ENCODE results near the gene RPH3AL. TPM values are rescaled to one million over a fixed set of nuclear protein-coding genes. Genes with fewer than 3 reads are reported as not detected.

RPH3AL gene
- total RNA-seq, 1 experiment from 2014 or later, result 3.0 TPM

DNA sequence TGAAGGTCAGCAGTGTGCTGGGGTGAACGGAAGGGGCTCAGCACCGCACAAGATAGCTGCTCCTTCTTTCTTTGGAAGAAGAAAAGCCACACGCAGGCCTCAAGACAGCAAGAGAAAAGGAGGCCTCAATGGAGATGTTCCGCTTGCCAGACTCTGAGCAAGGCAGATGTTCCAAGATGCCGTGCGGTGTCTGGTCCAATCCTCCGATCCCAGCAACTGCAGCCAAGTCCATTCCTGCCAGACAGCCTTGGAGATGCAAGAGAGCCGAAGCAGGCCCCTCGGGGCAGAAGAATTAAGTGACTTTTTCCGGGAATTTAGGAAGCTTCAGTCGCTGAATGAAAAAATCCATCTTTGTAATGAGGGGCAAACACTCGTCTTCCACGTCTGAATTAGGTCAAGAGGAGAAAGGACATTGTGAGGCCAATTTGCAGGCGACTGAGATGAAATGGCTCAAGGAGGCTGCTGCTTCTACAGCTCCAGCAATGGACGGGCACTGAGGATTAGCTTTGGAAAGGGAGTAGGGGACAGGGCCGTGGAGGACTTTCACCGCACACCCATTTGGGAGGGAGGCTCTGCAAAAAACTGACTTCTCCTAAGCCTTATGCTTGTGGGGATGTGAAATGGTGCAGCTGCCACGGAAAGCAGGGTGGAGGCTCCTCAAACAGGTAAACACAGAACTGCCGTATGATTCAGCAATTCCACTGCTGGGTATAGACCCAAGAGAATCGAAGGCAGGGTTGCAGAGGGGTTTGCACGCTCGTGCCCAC, 44.7 kb downstream of the RPH3AL start:
- Histone ChIP-seq H3K9me3 (ENCODE audit: control insufficient read depth, low read depth, low read length) (no peaks in the 10 kb centered on the region), H2BK20ac (ENCODE audit: low read depth, low read length, poor library complexity, severe bottlenecking) (no peak overlapping the region), H3K27ac (ENCODE audit: insufficient read length, low read depth, low read length) (no peak overlapping the region), H2AFZ (ENCODE audit: low read length) (no peak overlapping the region), H3K4me1 (ENCODE audit: insufficient read depth, low read length) (peaks cover 2% of the 10 kb centered on the region; the same call in 1 of the 2 replicates), H3K56ac (ENCODE audit: insufficient read length, low read depth, low read length) (no peak overlapping the region), H3K27me3 (ENCODE audit: insufficient read depth, low read length) (no peaks in the 10 kb centered on the region), H3K4me2 (ENCODE audit: insufficient read depth, insufficient read length, low read length) (no peak overlapping the region), H2BK120ac (ENCODE audit: low read depth, low read length, poor library complexity, severe bottlenecking) (no peak overlapping the region), H4K8ac (replicated peaks; ENCODE audit: insufficient read length, low read depth, low read length) (no peak overlapping the region), H3K18ac (ENCODE audit: insufficient read length, low read depth, low read length) (no peak overlapping the region), H3K79me1 (ENCODE audit: insufficient read depth, low read depth, low read length, poor library complexity, severe bottlenecking) (no peaks in the 10 kb centered on the region), H3K23ac (ENCODE audit: insufficient read length, low read depth, low read length) (no peak overlapping the region), H3K4ac (ENCODE audit: low read depth, low read length) (no peak overlapping the region), H2BK12ac (ENCODE audit: insufficient read length, low read depth, low read length) (no peak overlapping the region), H3K79me2 (ENCODE audit: insufficient read depth, low read length) (no peaks in the 10 kb centered on the region), H4K5ac (ENCODE audit: insufficient read length, low read depth, low read length) (no peak overlapping the region), H4K91ac (ENCODE audit: insufficient read length, low read depth, low read length) (no peak overlapping the region), H2BK5ac (ENCODE audit: insufficient read length, low read length) (no peak overlapping the region), H3T11ph (ENCODE audit: low read length) (no peak overlapping the region), H2AK5ac (ENCODE audit: insufficient read length, low read length) (no peak overlapping the region), H3K14ac (ENCODE audit: insufficient read depth, low read length) (no peak overlapping the region), H4K20me1 (ENCODE audit: control insufficient read depth, insufficient read depth, insufficient read length) (no peaks in the 10 kb centered on the region), H3K23me2 (ENCODE audit: insufficient read length, low read depth, low read length, poor library complexity, severe bottlenecking) (no peaks in the 10 kb centered on the region), H2BK15ac (ENCODE audit: low read depth, low read length) (no peak overlapping the region), H3K9ac (ENCODE audit: extremely low read depth, insufficient read length, low read length) (no peak overlapping the region)
- WGBS (ENCODE audit: extremely low coverage, insufficient read length, low lambda C conversion rate), result no CpG with 5 or more reads among the region's 22 CpGs
- peaks cover 22 to 36% of the 10 kb centered on the region in 2 experiments for H3K4me1 Mint-ChIP-seq
- H3K36me3 Mint-ChIP-seq (ENCODE audit: insufficient read depth in 1 of 3, low read depth in 3 of 3), result no peaks in the 10 kb centered on the region; a peak in 1 of 7 replicates
- no peak overlapping the region for H3K4me3 Mint-ChIP-seq
- peaks cover 7% of the 10 kb centered on the region for H3K27me3 Mint-ChIP-seq (ENCODE audit: low read depth)
- peak overlapping the region in 1 of 3 experiments; percentile 50; a peak in 1 of 7 replicates for H3K27ac Mint-ChIP-seq
- TF ChIP-seq, protein P1, sequence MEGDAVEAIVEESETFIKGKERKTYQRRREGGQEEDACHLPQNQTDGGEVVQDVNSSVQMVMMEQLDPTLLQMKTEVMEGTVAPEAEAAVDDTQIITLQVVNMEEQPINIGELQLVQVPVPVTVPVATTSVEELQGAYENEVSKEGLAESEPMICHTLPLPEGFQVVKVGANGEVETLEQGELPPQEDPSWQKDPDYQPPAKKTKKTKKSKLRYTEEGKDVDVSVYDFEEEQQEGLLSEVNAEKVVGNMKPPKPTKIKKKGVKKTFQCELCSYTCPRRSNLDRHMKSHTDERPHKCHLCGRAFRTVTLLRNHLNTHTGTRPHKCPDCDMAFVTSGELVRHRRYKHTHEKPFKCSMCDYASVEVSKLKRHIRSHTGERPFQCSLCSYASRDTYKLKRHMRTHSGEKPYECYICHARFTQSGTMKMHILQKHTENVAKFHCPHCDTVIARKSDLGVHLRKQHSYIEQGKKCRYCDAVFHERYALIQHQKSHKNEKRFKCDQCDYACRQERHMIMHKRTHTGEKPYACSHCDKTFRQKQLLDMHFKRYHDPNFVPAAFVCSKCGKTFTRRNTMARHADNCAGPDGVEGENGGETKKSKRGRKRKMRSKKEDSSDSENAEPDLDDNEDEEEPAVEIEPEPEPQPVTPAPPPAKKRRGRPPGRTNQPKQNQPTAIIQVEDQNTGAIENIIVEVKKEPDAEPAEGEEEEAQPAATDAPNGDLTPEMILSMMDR (conservative IDR thresholded peaks at IDR 0.05), result no peak
- H3K9me3 Mint-ChIP-seq, result no peaks in the 10 kb centered on the region
- no peak for DNase-seq

Data from H9 (cell line).